GM23338 (cell line): ENCODE measurements around the gene DNM1L. TPM values are rescaled to one million over a fixed set of nuclear protein-coding genes. Genes with fewer than 3 reads are reported as not detected.
A peak's percentile ranks its signal among the peaks of the same experiment; 100 is the strongest.

ENCODE experiments used
- ATAC-seq: fragments of 200-7000 bp; cut with Tn5 transposase; 3 replicates; pipeline ENCODE4 v1.9.1; 2020
- DNase-seq: peaks from one replicate; pipeline ENCODE4 v3.0.0-alpha.2; 2015; ENCODE audit warnings: low spot score
- H2AFZ ChIP-seq: fragments of 200-600 bp; sonication (generic); 2 replicates; pipeline ENCODE4 v1.8.0; 2016; ENCODE audit warnings: antibody characterized with exemption, mild to moderate bottlenecking, moderate library complexity
- H3F3A ChIP-seq: fragments of 200-600 bp; sonication (generic); replicated peaks from 2 replicates; pipeline ENCODE4 v1.8.0; 2017; ENCODE audit warnings: antibody characterized with exemption, mixed run types, low read depth
- H3K27ac ChIP-seq: fragments of 200-600 bp; sonication (generic); 2 replicates; pipeline ENCODE4 v1.6.1; 2016; ENCODE audit warnings: low read depth
- H3K27me3 ChIP-seq: fragments of 200-600 bp; sonication (generic); 2 replicates; pipeline ENCODE4 v1.8.0; 2016; ENCODE audit warnings: mild to moderate bottlenecking, mixed run types, moderate library complexity; ENCODE audit not compliant: insufficient read depth
- H3K36me3 ChIP-seq: fragments of 200-600 bp; sonication (generic); 2 replicates; pipeline ENCODE4 v1.8.0; 2016; ENCODE audit warnings: mild to moderate bottlenecking; ENCODE audit not compliant: insufficient read depth
- H3K4me1 ChIP-seq: fragments of 200-600 bp; sonication (generic); 2 replicates; pipeline ENCODE4 v1.8.0; 2016; ENCODE audit warnings: mild to moderate bottlenecking, moderate library complexity; ENCODE audit not compliant: insufficient read depth
- H3K4me2 ChIP-seq: fragments of 200-600 bp; sonication (generic); 2 replicates; pipeline ENCODE4 v1.7.1; 2017; ENCODE audit warnings: mixed run types
- H3K4me3 ChIP-seq: fragments of 200-600 bp; sonication (generic); 2 replicates; pipeline ENCODE4 v1.6.1; 2016; ENCODE audit warnings: mixed run types
- H3K79me2 ChIP-seq: fragments of 200-600 bp; sonication (generic); replicated peaks from 2 replicates; pipeline ENCODE4 v1.8.0; 2017; ENCODE audit warnings: mild to moderate bottlenecking; ENCODE audit not compliant: insufficient read depth
- H3K9me2 ChIP-seq: fragments of 200-600 bp; sonication (generic); 2 replicates; pipeline ENCODE4 v1.8.0; 2017; ENCODE audit not compliant: insufficient read depth
- H4K20me1 ChIP-seq: fragments of 200-600 bp; sonication (generic); replicated peaks from 2 replicates; pipeline ENCODE4 v1.8.0; 2017; ENCODE audit warnings: mild to moderate bottlenecking; ENCODE audit not compliant: insufficient read depth
- H3K27ac Mint-ChIP-seq: 2 replicates; pipeline ENCODE4 v1.8.0; 2020; ENCODE audit warnings: inconsistent platforms, mild to moderate bottlenecking, moderate library complexity, mixed read lengths
- H3K27me3 Mint-ChIP-seq: 3 replicates; pipeline ENCODE4 v1.8.0; 2022; ENCODE audit warnings: low read depth, mild to moderate bottlenecking, moderate library complexity, mixed read lengths, inconsistent platforms; ENCODE audit not compliant: insufficient read depth, poor library complexity
- H3K36me3 Mint-ChIP-seq: 3 replicates; pipeline ENCODE4 v1.8.0; 2021; ENCODE audit warnings: low read depth, mild to moderate bottlenecking, inconsistent platforms, moderate library complexity, mixed read lengths
- H3K4me1 Mint-ChIP-seq: 3 replicates; pipeline ENCODE4 v1.8.0; 2020; ENCODE audit warnings: mild to moderate bottlenecking, inconsistent platforms, mixed read lengths
- H3K4me3 Mint-ChIP-seq: 3 replicates; pipeline ENCODE4 v1.8.0; 2021; ENCODE audit warnings: moderate library complexity, mild to moderate bottlenecking, inconsistent platforms, mixed read lengths
- H3K9me3 Mint-ChIP-seq: 3 replicates; pipeline ENCODE4 v1.8.0; 2020; ENCODE audit warnings: moderate library complexity, mild to moderate bottlenecking, inconsistent platforms, mixed read lengths
- CREB1 ChIP-seq: fragments of 250-450 bp; sonication (Bioruptor Pico); IDR thresholded peaks from 2 replicates; pipeline ENCODE4 v1.5.0; 2020; ENCODE audit warnings: low read depth, mild to moderate bottlenecking, moderate library complexity
- ETS1 ChIP-seq: IDR thresholded peaks from 2 replicates; pipeline ENCODE4 v1.6.1; 2016; ENCODE audit warnings: antibody characterized with exemption
- EZH2 ChIP-seq: fragments of 200-600 bp; sonication (generic); IDR thresholded peaks from one replicate; pipeline ENCODE4 v1.8.0; 2017; ENCODE audit warnings: antibody characterized with exemption, mild to moderate bottlenecking, low read depth; ENCODE audit not compliant: unreplicated experiment
- EZH2phosphoT487 ChIP-seq: fragments of 200-600 bp; sonication (generic); IDR thresholded peaks from one replicate; pipeline ENCODE4 v1.8.1; 2018; ENCODE audit warnings: antibody characterized with exemption; ENCODE audit not compliant: unreplicated experiment
- JUNB ChIP-seq: IDR thresholded peaks from one replicate; pipeline ENCODE4 v1.6.1; 2016; ENCODE audit warnings: antibody characterized with exemption; ENCODE audit not compliant: unreplicated experiment
- NANOG ChIP-seq: IDR thresholded peaks from 2 replicates; pipeline ENCODE4 v1.6.1; 2016; ENCODE audit warnings: antibody characterized with exemption, borderline replicate concordance
- POLR2AphosphoS5 ChIP-seq: IDR thresholded peaks from 2 replicates; pipeline ENCODE4 v1.6.1; 2016; ENCODE audit warnings: antibody characterized with exemption, low read depth
- STAT1 ChIP-seq: IDR thresholded peaks from one replicate; pipeline ENCODE4 v1.6.1; 2016; ENCODE audit warnings: antibody characterized with exemption; ENCODE audit not compliant: unreplicated experiment
- ZNF114 ChIP-seq: fragments of 250-450 bp; sonication (Bioruptor Pico); IDR thresholded peaks from 2 replicates; pipeline ENCODE4 v1.5.0; 2020; ENCODE audit warnings: mild to moderate bottlenecking, moderate library complexity
- ZNF331 ChIP-seq: fragments of 250-450 bp; sonication (Bioruptor Pico); IDR thresholded peaks from 2 replicates; pipeline ENCODE4 v1.5.0; 2020; ENCODE audit warnings: low read depth, mild to moderate bottlenecking, moderate library complexity
- ZNF462 ChIP-seq: fragments of 250-450 bp; sonication (Bioruptor Pico); IDR thresholded peaks from 2 replicates; pipeline ENCODE4 v1.5.0; 2020; ENCODE audit warnings: mild to moderate bottlenecking, moderate library complexity
- polyA plus RNA-seq: library from polyadenylated mRNA; unstranded; fragments of >200 nt; fragmentation: Nextera tagmentation; extraction: Ambion mirVana; gene quantifications from 2 replicates; pipeline ENCODE4 v1.2.1, GENCODE V29; 2016
- total RNA-seq: library from RNA; depleted of rRNA; stranded (reverse); fragments of >200 nt; shearing (Covaris generic); gene quantifications from 2 replicates; pipeline ENCODE4 v1.2.3, GENCODE V29; 2014
- TF ChIP-seq, protein P1 (sequence below), 2 experiments: fragments of 200-600 bp in 1 of 2; sonication (generic) in 1 of 2; conservative IDR thresholded peaks; 2 replicates each; pipeline versions ENCODE4 v1.5.1 to v1.6.1; 2016 to 2017; ENCODE audit warnings: antibody characterized with exemption in 2 of 2, low read depth in 2 of 2, mild to moderate bottlenecking in 2 of 2, moderate library complexity in 1 of 2
- TF ChIP-seq, protein P2 (sequence below): IDR thresholded peaks from one replicate; pipeline ENCODE4 v1.6.1; 2018; ENCODE audit warnings: antibody characterized with exemption; ENCODE audit not compliant: unreplicated experiment

DNM1L gene
- total and polyA plus RNA-seq, 2 experiments from 2014 or later = 72.2 to 94.8 TPM

- DNase-seq = no peak
- H3K4me3 Mint-ChIP-seq = no peak overlapping the region
- no peaks in the 10 kb centered on the region for H3K9me3 Mint-ChIP-seq
- Histone ChIP-seq H3K36me3 (peaks cover 14% of the 10 kb centered on the region; the same call in 1 of the 2 replicates), H3F3A (no peaks in the 10 kb centered on the region), H3K79me2 (no peaks in the 10 kb centered on the region), H3K27me3 (no peaks in the 10 kb centered on the region), H2AFZ (no peak overlapping the region), H4K20me1 (no peaks in the 10 kb centered on the region), H3K27ac (peak overlapping the region; percentile 35), H3K4me1 (peaks cover 24% of the 10 kb centered on the region), H3K4me3 (no peak overlapping the region), H3K9me2 (no peaks in the 10 kb centered on the region), H3K4me2 (no peak overlapping the region)
- H3K27me3 Mint-ChIP-seq = no peaks in the 10 kb centered on the region
- TF ChIP-seq ZNF462 (CRISPR knock-in tag) = no peak
- no peak for TF ChIP-seq EZH2
- TF ChIP-seq JUNB = no peak
- TF ChIP-seq EZH2phosphoT487 = no peak
- TF ChIP-seq ZNF331 (CRISPR knock-in tag) = no peak
- TF ChIP-seq ETS1 = no peak
- TF ChIP-seq, protein P1, sequence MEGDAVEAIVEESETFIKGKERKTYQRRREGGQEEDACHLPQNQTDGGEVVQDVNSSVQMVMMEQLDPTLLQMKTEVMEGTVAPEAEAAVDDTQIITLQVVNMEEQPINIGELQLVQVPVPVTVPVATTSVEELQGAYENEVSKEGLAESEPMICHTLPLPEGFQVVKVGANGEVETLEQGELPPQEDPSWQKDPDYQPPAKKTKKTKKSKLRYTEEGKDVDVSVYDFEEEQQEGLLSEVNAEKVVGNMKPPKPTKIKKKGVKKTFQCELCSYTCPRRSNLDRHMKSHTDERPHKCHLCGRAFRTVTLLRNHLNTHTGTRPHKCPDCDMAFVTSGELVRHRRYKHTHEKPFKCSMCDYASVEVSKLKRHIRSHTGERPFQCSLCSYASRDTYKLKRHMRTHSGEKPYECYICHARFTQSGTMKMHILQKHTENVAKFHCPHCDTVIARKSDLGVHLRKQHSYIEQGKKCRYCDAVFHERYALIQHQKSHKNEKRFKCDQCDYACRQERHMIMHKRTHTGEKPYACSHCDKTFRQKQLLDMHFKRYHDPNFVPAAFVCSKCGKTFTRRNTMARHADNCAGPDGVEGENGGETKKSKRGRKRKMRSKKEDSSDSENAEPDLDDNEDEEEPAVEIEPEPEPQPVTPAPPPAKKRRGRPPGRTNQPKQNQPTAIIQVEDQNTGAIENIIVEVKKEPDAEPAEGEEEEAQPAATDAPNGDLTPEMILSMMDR (conservative IDR thresholded peaks at IDR 0.05; ENCODE audit: low read depth in 2 of 2) = no peak
- no peak for TF ChIP-seq POLR2AphosphoS5
- no peak for TF ChIP-seq ZNF114 (CRISPR knock-in tag)
- TF ChIP-seq, protein P2, sequence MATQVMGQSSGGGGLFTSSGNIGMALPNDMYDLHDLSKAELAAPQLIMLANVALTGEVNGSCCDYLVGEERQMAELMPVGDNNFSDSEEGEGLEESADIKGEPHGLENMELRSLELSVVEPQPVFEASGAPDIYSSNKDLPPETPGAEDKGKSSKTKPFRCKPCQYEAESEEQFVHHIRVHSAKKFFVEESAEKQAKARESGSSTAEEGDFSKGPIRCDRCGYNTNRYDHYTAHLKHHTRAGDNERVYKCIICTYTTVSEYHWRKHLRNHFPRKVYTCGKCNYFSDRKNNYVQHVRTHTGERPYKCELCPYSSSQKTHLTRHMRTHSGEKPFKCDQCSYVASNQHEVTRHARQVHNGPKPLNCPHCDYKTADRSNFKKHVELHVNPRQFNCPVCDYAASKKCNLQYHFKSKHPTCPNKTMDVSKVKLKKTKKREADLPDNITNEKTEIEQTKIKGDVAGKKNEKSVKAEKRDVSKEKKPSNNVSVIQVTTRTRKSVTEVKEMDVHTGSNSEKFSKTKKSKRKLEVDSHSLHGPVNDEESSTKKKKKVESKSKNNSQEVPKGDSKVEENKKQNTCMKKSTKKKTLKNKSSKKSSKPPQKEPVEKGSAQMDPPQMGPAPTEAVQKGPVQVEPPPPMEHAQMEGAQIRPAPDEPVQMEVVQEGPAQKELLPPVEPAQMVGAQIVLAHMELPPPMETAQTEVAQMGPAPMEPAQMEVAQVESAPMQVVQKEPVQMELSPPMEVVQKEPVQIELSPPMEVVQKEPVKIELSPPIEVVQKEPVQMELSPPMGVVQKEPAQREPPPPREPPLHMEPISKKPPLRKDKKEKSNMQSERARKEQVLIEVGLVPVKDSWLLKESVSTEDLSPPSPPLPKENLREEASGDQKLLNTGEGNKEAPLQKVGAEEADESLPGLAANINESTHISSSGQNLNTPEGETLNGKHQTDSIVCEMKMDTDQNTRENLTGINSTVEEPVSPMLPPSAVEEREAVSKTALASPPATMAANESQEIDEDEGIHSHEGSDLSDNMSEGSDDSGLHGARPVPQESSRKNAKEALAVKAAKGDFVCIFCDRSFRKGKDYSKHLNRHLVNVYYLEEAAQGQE = no peak
- no peak for TF ChIP-seq NANOG
- TF ChIP-seq CREB1 (CRISPR knock-in tag) = no peak
- TF ChIP-seq STAT1 = no peak
- no peak for ATAC-seq
- peaks cover 22% of the 10 kb centered on the region for H3K4me1 Mint-ChIP-seq
- H3K36me3 Mint-ChIP-seq = peaks cover 58% of the 10 kb centered on the region
- no peak overlapping the region; the same call in 1 of the 2 replicates for H3K27ac Mint-ChIP-seq
Observed at GRCh38 chr12:32736445-32736844, 57.3 kb downstream of the DNM1L start.
